HG02943 (cell line): ENCODE results near the gene NAALAD2.
"Not testable (repeated sequence)": the region's sequence is repeated elsewhere in the genome, so short reads cannot be mapped to it uniquely, and the experiment has no call there.

ENCODE experiments used
- ATAC-seq: cut with Tn5 transposase; IDR thresholded peaks from one replicate; pipeline ENCODE4 v1.9.1; 2021; ENCODE audit warnings: mild to moderate bottlenecking, low read depth, moderate library complexity; ENCODE audit not compliant: unreplicated experiment

The NAALAD2 gene

GRCh38 chr11:90134478-90135003, at the start of gene NAALAD2:
Gene NAALAD2 (plus strand): TSS chr11:90134663. CDS start chr11:90134759, 96 bp downstream.
- ATAC-seq: peak; percentile 72

- ATAC-seq: not testable (repeated sequence)
These were observed 48.8 kb upstream of the NAALAD2 start, which contains the start of gene UBTFL1 for GRCh38 chr11:90085650-90086049. Gene UBTFL1 (plus strand): TSS chr11:90085950. CDS start chr11:90085950, 0 bp downstream.

GRCh38 chr11:90088731-90089130, 45.7 kb upstream of the NAALAD2 start:
- not testable (repeated sequence) for ATAC-seq

GRCh38 chr11:90095230-90095924, 39.1 kb upstream of the NAALAD2 start:
- not testable (repeated sequence) for ATAC-seq

GRCh38 chr11:90098261-90098660, 36.2 kb upstream of the NAALAD2 start:
- ATAC-seq: not testable (repeated sequence)

GRCh38 chr11:90100431-90100830, 34.0 kb upstream of the NAALAD2 start:
- no peak for ATAC-seq

- ATAC-seq: no peak
These were observed 20.9 kb upstream of the NAALAD2 start for GRCh38 chr11:90113541-90113940.

GRCh38 chr11:90120191-90120590, 14.3 kb upstream of the NAALAD2 start:
- no peak for ATAC-seq

GRCh38 chr11:90124371-90124770, 10.1 kb upstream of the NAALAD2 start:
- no peak for ATAC-seq

GRCh38 chr11:90124946-90125345, 9.5 kb upstream of the NAALAD2 start:
- ATAC-seq: no peak

GRCh38 chr11:90133560-90134477, 644 bp upstream of the NAALAD2 start:
- ATAC-seq: no peak

- no peak for ATAC-seq
These were observed 553 bp downstream of the NAALAD2 start for GRCh38 chr11:90135016-90135415.

GRCh38 chr11:90148900-90149299, 14.4 kb downstream of the NAALAD2 start:
- ATAC-seq: no peak

- not testable (repeated sequence) for ATAC-seq
These were observed 32.6 kb downstream of the NAALAD2 start for GRCh38 chr11:90166982-90167573.

GRCh38 chr11:90167704-90168103, 33.2 kb downstream of the NAALAD2 start:
- ATAC-seq: not testable (repeated sequence)

GRCh38 chr11:90168571-90168970, 34.1 kb downstream of the NAALAD2 start:
- no peak for ATAC-seq

GRCh38 chr11:90171359-90171758, 36.9 kb downstream of the NAALAD2 start:
- no peak for ATAC-seq

- ATAC-seq: no peak
These were observed 41.6 kb downstream of the NAALAD2 start for GRCh38 chr11:90176069-90176468.

- no peak for ATAC-seq
These were observed 44.3 kb downstream of the NAALAD2 start for GRCh38 chr11:90178751-90179150.

GRCh38 chr11:90179923-90180322, 45.5 kb downstream of the NAALAD2 start:
- ATAC-seq: no peak

GRCh38 chr11:90187839-90188238, 53.4 kb downstream of the NAALAD2 start:
- no peak for ATAC-seq
